ENCODE measurements around the gene ITIH4.
A peak's percentile ranks its signal among the peaks of the same experiment; 100 is the strongest.

The ITIH4 gene

DNA sequence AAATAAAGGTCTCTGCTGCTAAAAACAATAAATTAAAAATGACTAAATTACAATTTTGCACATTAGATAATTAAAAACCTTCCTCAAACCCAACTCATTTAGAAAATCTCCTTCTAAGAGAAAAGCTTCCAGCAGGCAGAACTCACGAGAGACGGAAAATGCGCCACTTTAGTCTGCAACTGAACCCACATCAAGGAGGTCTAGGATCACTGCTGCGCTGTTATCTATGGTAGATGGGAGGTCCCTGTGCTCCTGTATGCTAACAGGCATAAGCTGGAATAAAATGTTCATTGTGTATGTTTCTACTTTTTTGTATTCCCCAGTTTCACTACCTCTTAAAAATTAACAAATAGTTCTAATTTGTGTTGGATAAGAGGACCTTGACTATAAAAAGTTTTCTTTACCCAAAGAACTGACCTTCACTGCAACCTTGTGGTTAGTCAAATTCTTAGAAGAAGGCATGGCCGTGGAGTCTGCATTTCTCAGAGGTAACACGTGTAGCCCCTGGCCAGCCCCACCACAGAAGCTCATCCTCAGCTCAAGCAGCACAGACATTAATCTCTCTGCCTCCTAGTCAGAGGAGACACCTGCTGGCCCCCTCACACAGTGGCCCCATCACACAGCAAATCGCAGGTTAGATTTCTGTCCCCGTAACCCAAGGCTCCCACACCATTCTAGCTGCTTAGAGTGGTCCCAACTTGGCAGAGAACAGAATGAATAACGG, 44.6 kb upstream of the ITIH4 start:
- TF ChIP-seq, protein P1, sequence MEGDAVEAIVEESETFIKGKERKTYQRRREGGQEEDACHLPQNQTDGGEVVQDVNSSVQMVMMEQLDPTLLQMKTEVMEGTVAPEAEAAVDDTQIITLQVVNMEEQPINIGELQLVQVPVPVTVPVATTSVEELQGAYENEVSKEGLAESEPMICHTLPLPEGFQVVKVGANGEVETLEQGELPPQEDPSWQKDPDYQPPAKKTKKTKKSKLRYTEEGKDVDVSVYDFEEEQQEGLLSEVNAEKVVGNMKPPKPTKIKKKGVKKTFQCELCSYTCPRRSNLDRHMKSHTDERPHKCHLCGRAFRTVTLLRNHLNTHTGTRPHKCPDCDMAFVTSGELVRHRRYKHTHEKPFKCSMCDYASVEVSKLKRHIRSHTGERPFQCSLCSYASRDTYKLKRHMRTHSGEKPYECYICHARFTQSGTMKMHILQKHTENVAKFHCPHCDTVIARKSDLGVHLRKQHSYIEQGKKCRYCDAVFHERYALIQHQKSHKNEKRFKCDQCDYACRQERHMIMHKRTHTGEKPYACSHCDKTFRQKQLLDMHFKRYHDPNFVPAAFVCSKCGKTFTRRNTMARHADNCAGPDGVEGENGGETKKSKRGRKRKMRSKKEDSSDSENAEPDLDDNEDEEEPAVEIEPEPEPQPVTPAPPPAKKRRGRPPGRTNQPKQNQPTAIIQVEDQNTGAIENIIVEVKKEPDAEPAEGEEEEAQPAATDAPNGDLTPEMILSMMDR (IDR thresholded peaks at IDR 0.05; ENCODE audit: low read depth, low read length): no peak
- Histone ChIP-seq H3K9me3 (ENCODE audit: severe bottlenecking) (no peaks in the 10 kb centered on the region), H3K4me3 (ENCODE audit: low read depth, low read length) (no peak overlapping the region), H3K27me3 (ENCODE audit: insufficient read depth, low read depth, severe bottlenecking) (no peaks in the 10 kb centered on the region), H3K27ac (no peak overlapping the region), H3K36me3 (peaks cover 4% of the 10 kb centered on the region; the same call in 1 of the 2 replicates)
- peak; percentile 13 for DNase-seq

DNA sequence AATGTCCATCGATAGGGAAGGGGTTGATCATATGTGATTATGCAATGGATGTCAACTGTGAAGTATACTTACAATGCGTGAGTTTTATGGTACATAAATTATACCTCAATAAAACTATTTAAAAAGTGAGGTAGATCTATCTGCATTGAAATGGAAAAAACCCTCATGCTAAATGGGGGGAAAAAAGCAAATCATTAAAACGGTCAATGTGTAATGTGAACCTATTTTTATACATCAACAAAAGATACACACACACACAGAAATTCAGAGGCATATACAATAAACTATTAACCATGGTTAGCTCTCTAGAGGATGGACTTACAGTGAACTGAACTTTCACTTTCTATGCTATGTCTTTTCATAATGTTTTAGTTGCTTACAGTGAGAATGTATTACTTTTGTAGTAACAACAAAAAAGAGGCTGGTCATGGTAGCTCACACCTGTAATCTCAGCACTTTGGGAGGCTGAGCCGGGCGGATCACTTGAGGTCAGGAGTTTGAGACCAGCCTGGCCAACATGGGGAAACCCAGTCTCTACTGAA, 43.8 kb upstream of the ITIH4 start:
- Histone ChIP-seq H3K27ac (no peak overlapping the region), H3K4me3 (ENCODE audit: low read depth, low read length) (no peak overlapping the region), H3K36me3 (peaks cover 4% of the 10 kb centered on the region; the same call in 1 of the 2 replicates), H3K9me3 (ENCODE audit: severe bottlenecking) (no peaks in the 10 kb centered on the region), H3K27me3 (ENCODE audit: insufficient read depth, low read depth, severe bottlenecking) (no peaks in the 10 kb centered on the region)
- TF ChIP-seq, protein P1 (IDR thresholded peaks at IDR 0.05; ENCODE audit: low read depth, low read length): no peak
- DNase-seq: no peak

DNA sequence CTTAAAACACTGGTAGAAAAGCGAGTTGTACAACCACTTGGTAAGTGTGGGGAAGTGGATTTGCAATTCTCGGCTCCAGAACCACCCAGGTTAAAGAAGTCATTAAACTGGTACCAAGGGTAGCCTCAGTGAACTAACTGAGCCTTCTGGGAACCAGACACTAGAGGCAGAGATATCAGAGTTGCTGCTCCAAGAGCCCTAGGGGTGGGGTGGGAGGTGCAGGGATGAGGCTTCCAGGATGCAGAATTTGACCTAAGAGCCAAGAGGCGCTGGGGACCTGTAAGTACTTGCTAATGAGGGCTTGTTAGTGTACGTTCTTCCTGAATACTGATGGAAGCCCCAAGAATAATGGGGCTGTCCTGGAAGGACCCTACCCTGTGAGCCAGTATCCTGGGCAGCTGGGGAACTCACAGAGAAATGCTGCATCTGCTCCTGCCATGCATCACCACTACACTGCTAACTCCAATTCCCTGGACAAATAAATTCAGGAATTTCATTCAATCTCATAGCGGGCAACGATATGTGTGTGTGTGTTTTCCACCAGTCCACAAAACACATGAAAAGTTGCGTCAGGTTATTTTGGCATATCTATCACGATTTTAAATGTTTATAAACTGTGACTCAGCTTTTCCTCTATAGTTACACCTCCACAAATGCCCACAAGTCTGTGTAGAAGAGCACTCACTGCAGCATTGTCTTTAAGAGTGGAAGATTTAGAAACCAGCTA, 43.1 kb upstream of the ITIH4 start:
- no peak overlapping the region for H3K4me3 ChIP-seq (ENCODE audit: low read depth, low read length)
- no peaks in the 10 kb centered on the region for H3K36me3 ChIP-seq
- DNase-seq: no peak
- no peak overlapping the region for H3K27ac ChIP-seq
- TF ChIP-seq, protein P1 (IDR thresholded peaks at IDR 0.05; ENCODE audit: low read depth, low read length): no peak
- no peaks in the 10 kb centered on the region for H3K9me3 ChIP-seq (ENCODE audit: severe bottlenecking)
- H3K27me3 ChIP-seq (ENCODE audit: insufficient read depth, low read depth, severe bottlenecking): no peaks in the 10 kb centered on the region

DNA sequence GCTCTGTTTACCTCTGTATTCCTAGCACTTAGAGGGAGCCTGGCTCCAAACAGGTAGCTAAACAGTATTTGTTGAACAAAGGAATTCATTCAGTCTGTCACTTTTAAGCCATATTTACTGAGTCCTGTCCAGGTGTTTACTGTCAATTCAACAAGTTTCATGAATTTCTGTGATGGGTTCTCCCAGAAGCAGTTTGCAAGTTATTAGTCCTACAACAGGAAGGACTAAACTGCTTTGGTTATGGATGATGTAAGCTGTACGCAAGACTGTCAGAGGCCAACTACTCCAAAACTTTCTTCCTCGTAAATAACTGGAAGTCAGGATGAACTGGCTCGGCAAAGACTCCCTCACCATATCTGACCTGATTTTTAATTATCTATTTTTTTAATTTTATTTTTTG, 41.8 kb upstream of the ITIH4 start:
- no peak for DNase-seq
- Histone ChIP-seq H3K9me3 (ENCODE audit: severe bottlenecking) (no peaks in the 10 kb centered on the region), H3K4me3 (ENCODE audit: low read depth, low read length) (no peak overlapping the region), H3K36me3 (no peaks in the 10 kb centered on the region), H3K27ac (no peak overlapping the region), H3K27me3 (ENCODE audit: insufficient read depth, low read depth, severe bottlenecking) (no peaks in the 10 kb centered on the region)
- TF ChIP-seq, protein P1 (IDR thresholded peaks at IDR 0.05; ENCODE audit: low read depth, low read length): no peak

DNA sequence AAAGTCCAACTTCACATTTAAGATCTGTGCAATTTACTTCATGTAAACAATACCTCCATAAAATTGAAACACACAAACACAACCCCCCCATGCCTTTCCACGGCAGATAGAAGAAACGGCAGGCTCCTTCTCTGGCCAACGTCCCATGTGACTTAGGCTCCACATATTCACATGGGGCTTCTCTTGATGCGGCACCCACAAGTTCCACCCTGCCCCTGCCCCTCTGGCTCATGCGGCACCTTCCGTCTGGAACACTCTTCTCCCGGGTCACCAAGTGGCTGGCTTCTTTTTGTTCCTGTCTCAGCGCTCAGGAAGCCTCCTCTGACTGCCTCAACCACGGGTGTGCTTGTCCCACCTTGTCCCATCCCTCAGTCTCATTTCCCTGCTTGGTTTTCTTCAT, 41.3 kb upstream of the ITIH4 start:
- DNase-seq: no peak
- no peak overlapping the region for H3K27ac ChIP-seq
- TF ChIP-seq, protein P1 (IDR thresholded peaks at IDR 0.05; ENCODE audit: low read depth, low read length): no peak
- H3K4me3 ChIP-seq (ENCODE audit: low read depth, low read length): no peak overlapping the region
- H3K36me3 ChIP-seq: no peaks in the 10 kb centered on the region
- H3K27me3 ChIP-seq (ENCODE audit: insufficient read depth, low read depth, severe bottlenecking): no peaks in the 10 kb centered on the region
- H3K9me3 ChIP-seq (ENCODE audit: severe bottlenecking): no peaks in the 10 kb centered on the region

Data from WERI-Rb-1 (cell line).